Dendritic cell treated with granulocyte-macrophage colony-stimulating factor and Interleukin-4, amounts not matched to agents 40 ng/mL and 50 ng/mL, for 4 days (primary cell): ENCODE data around the gene RASGEF1B.

ENCODE experiments used
- H3K27ac Mint-ChIP-seq: one replicate; pipeline ENCODE4 v1.8.0; 2022; ENCODE audit warnings: mild to moderate bottlenecking, mixed read lengths
- H3K27me3 Mint-ChIP-seq: one replicate; pipeline ENCODE4 v1.8.0; 2022; ENCODE audit warnings: mild to moderate bottlenecking, mixed read lengths
- H3K36me3 Mint-ChIP-seq: one replicate; pipeline ENCODE4 v1.8.0; 2022; ENCODE audit warnings: low read depth, mixed read lengths
- H3K4me1 Mint-ChIP-seq: one replicate; pipeline ENCODE4 v1.8.0; 2022; ENCODE audit warnings: low read depth, mixed read lengths
- H3K4me3 Mint-ChIP-seq: one replicate; pipeline ENCODE4 v1.8.0; 2022; ENCODE audit warnings: mild to moderate bottlenecking, moderate library complexity, mixed read lengths
- H3K9me3 Mint-ChIP-seq: one replicate; pipeline ENCODE4 v1.8.0; 2022; ENCODE audit warnings: mixed read lengths
- intact Hi-C: fragments of 100-400 bp; cut with micrococcal nuclease; formaldehyde crosslinking; loops from one replicate; pipeline ENCODE4 v1.15.0; 2022

The RASGEF1B gene

GRCh38 chr4:81471588-81472280, at the start of gene RASGEF1B:
Gene RASGEF1B, minus strand, starts transcription at chr4:81471907. Its CDS starts 12,399 bp downstream, at chr4:81459508.
- Mint-ChIP-seq H3K4me1 (peaks cover 47% of the 10 kb centered on the region), H3K9me3 (no peaks in the 10 kb centered on the region), H3K36me3 (peaks cover 7% of the 10 kb centered on the region), H3K4me3 (peak within 1 kb of the TSS; percentile 95), H3K27me3 (no peaks in the 10 kb centered on the region), H3K27ac (peak within 1 kb of the TSS; percentile 94)
- intact Hi-C loops: loop anchor here (1.0 to 5.0 kb wide), 3 partner anchors 21 to 901 kb away; partner anchors contain the start of gene HNRNPD

GRCh38 chr4:81519856-81520255, 48.1 kb upstream of the RASGEF1B start:
- Mint-ChIP-seq H3K4me3 (no peak overlapping the region), H3K36me3 (no peaks in the 10 kb centered on the region), H3K27me3 (no peaks in the 10 kb centered on the region), H3K9me3 (no peaks in the 10 kb centered on the region), H3K4me1 (no peaks in the 10 kb centered on the region), H3K27ac (no peak overlapping the region)
- intact Hi-C loops: no loop called here

- Mint-ChIP-seq H3K27me3 (no peaks in the 10 kb centered on the region), H3K4me1 (no peaks in the 10 kb centered on the region), H3K27ac (no peak overlapping the region), H3K4me3 (no peak overlapping the region), H3K9me3 (no peaks in the 10 kb centered on the region), H3K36me3 (no peaks in the 10 kb centered on the region)
- intact Hi-C loops: no loop called here
Observed at GRCh38 chr4:81519427-81519773, 47.7 kb upstream of the RASGEF1B start.

- H3K36me3 Mint-ChIP-seq: no peaks in the 10 kb centered on the region
- intact Hi-C loops: no loop called here
- H3K9me3 Mint-ChIP-seq: no peaks in the 10 kb centered on the region
- no peaks in the 10 kb centered on the region for H3K27me3 Mint-ChIP-seq
- no peaks in the 10 kb centered on the region for H3K4me1 Mint-ChIP-seq
- H3K27ac Mint-ChIP-seq: no peak overlapping the region
- no peak overlapping the region for H3K4me3 Mint-ChIP-seq
Observed at GRCh38 chr4:81518762-81519426, 47.2 kb upstream of the RASGEF1B start.

GRCh38 chr4:81516241-81516640, 44.5 kb upstream of the RASGEF1B start:
- no peaks in the 10 kb centered on the region for H3K27me3 Mint-ChIP-seq
- no peaks in the 10 kb centered on the region for H3K36me3 Mint-ChIP-seq
- H3K27ac Mint-ChIP-seq: no peak overlapping the region
- no peak overlapping the region for H3K4me3 Mint-ChIP-seq
- H3K4me1 Mint-ChIP-seq: peaks cover 21% of the 10 kb centered on the region
- intact Hi-C loops: no loop called here
- H3K9me3 Mint-ChIP-seq: no peaks in the 10 kb centered on the region

- H3K4me3 Mint-ChIP-seq: no peak overlapping the region
Observed at GRCh38 chr4:81512757-81513501, 41.2 kb upstream of the RASGEF1B start.

GRCh38 chr4:81512001-81512756, 40.5 kb upstream of the RASGEF1B start:
- no peaks in the 10 kb centered on the region for H3K27me3 Mint-ChIP-seq
- H3K36me3 Mint-ChIP-seq: no peaks in the 10 kb centered on the region
- H3K4me3 Mint-ChIP-seq: no peak overlapping the region
- H3K27ac Mint-ChIP-seq: no peak overlapping the region
- intact Hi-C loops: no loop called here
- H3K4me1 Mint-ChIP-seq: peaks cover 46% of the 10 kb centered on the region
- no peaks in the 10 kb centered on the region for H3K9me3 Mint-ChIP-seq

More at GRCh38 chr4:81512757-81513501, 41.2 kb upstream of the RASGEF1B start:
- intact Hi-C loops: no loop called here
- Mint-ChIP-seq H3K36me3 (no peaks in the 10 kb centered on the region), H3K9me3 (no peaks in the 10 kb centered on the region), H3K27me3 (no peaks in the 10 kb centered on the region), H3K27ac (no peak overlapping the region), H3K4me1 (peaks cover 40% of the 10 kb centered on the region)

- no peaks in the 10 kb centered on the region for H3K36me3 Mint-ChIP-seq
- no peak overlapping the region for H3K27ac Mint-ChIP-seq
- no peak overlapping the region for H3K4me3 Mint-ChIP-seq
- H3K4me1 Mint-ChIP-seq: peaks cover 59% of the 10 kb centered on the region
- H3K9me3 Mint-ChIP-seq: no peaks in the 10 kb centered on the region
- intact Hi-C loops: no loop called here
- H3K27me3 Mint-ChIP-seq: no peaks in the 10 kb centered on the region
Observed at GRCh38 chr4:81510643-81511178, 39.0 kb upstream of the RASGEF1B start.

- Mint-ChIP-seq H3K27ac (peak overlapping the region; percentile 73), H3K9me3 (no peaks in the 10 kb centered on the region), H3K4me3 (no peak overlapping the region), H3K4me1 (peaks cover 68% of the 10 kb centered on the region), H3K27me3 (no peaks in the 10 kb centered on the region), H3K36me3 (no peaks in the 10 kb centered on the region)
- intact Hi-C loops: loop anchor here (5.0 to 10.0 kb wide), 2 partner anchors 52 to 125 kb away; no protein-coding TSS in a partner anchor
Observed at GRCh38 chr4:81509822-81510221, 38.1 kb upstream of the RASGEF1B start.

GRCh38 chr4:81509191-81509590, 37.5 kb upstream of the RASGEF1B start:
- intact Hi-C loops: loop anchor here (5.0 to 10.0 kb wide), 2 partner anchors 53 to 126 kb away; no protein-coding TSS in a partner anchor
- Mint-ChIP-seq H3K27ac (peak overlapping the region; percentile 73), H3K9me3 (no peaks in the 10 kb centered on the region), H3K4me3 (no peak overlapping the region), H3K4me1 (peaks cover 74% of the 10 kb centered on the region), H3K27me3 (no peaks in the 10 kb centered on the region), H3K36me3 (no peaks in the 10 kb centered on the region)

GRCh38 chr4:81508411-81509185, 36.9 kb upstream of the RASGEF1B start:
- Mint-ChIP-seq H3K27ac (peak overlapping the region; percentile 73), H3K27me3 (no peaks in the 10 kb centered on the region), H3K4me3 (no peak overlapping the region), H3K4me1 (peaks cover 80% of the 10 kb centered on the region), H3K36me3 (no peaks in the 10 kb centered on the region), H3K9me3 (no peaks in the 10 kb centered on the region)
- intact Hi-C loops: loop anchor here (5.0 to 10.0 kb wide), 2 partner anchors 54 to 126 kb away; no protein-coding TSS in a partner anchor

- Mint-ChIP-seq H3K4me1 (peaks cover 80% of the 10 kb centered on the region), H3K4me3 (no peak overlapping the region)
- intact Hi-C loops: loop anchor here (5.0 to 10.0 kb wide), 2 partner anchors 55 to 127 kb away; no protein-coding TSS in a partner anchor
Observed at GRCh38 chr4:81507530-81507929, 35.8 kb upstream of the RASGEF1B start.

More at GRCh38 chr4:81507530-81507929, 35.8 kb upstream of the RASGEF1B start:
- no peaks in the 10 kb centered on the region for H3K9me3 Mint-ChIP-seq
- no peaks in the 10 kb centered on the region for H3K27me3 Mint-ChIP-seq
- H3K27ac Mint-ChIP-seq: peak overlapping the region; percentile 73
- no peaks in the 10 kb centered on the region for H3K36me3 Mint-ChIP-seq
